Adrenal gland (tissue), 5 donors: ENCODE data around the gene FDXACB1.

Experiments
- POLR2A ChIP-seq, 2 donors: fragments of 450-650 bp; IDR thresholded peaks; one replicate each; pipeline ENCODE4 v1.6.1; 2017; ENCODE audit warnings: antibody characterized with exemption in 2 of 2, mild to moderate bottlenecking in 2 of 2, moderate library complexity in 1 of 2
- TF ChIP-seq, protein P1 (sequence below), 6 experiments: fragments of 450-650 bp in 4 of 6; fragments of 200-600 bp in 2 of 6; sonication (generic) in 1 of 6; IDR thresholded peaks; 1 replicate in 5 of 6; 2 replicates in 1 of 6; pipeline versions ENCODE4 v1.5.1 to v1.8.0; 2016 to 2021; ENCODE audit warnings: antibody characterized with exemption in 6 of 6, mild to moderate bottlenecking in 2 of 6, moderate library complexity in 1 of 6
- donor health status: DM: no; HTN: no; CAD: no.

GRCh38 chr11:111840143-111840542 lies 38.8 kb downstream of the FDXACB1 start:
- TF ChIP-seq POLR2A (IDR thresholded peaks at IDR 0.05), result no peak
- TF ChIP-seq, protein P1, sequence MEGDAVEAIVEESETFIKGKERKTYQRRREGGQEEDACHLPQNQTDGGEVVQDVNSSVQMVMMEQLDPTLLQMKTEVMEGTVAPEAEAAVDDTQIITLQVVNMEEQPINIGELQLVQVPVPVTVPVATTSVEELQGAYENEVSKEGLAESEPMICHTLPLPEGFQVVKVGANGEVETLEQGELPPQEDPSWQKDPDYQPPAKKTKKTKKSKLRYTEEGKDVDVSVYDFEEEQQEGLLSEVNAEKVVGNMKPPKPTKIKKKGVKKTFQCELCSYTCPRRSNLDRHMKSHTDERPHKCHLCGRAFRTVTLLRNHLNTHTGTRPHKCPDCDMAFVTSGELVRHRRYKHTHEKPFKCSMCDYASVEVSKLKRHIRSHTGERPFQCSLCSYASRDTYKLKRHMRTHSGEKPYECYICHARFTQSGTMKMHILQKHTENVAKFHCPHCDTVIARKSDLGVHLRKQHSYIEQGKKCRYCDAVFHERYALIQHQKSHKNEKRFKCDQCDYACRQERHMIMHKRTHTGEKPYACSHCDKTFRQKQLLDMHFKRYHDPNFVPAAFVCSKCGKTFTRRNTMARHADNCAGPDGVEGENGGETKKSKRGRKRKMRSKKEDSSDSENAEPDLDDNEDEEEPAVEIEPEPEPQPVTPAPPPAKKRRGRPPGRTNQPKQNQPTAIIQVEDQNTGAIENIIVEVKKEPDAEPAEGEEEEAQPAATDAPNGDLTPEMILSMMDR (IDR thresholded peaks at IDR 0.05), result no peak
